Measurements from ENCODE around the gene BFSP1.
A peak's percentile ranks its signal among the peaks of the same experiment; 100 is the strongest.

BFSP1 gene

DNA sequence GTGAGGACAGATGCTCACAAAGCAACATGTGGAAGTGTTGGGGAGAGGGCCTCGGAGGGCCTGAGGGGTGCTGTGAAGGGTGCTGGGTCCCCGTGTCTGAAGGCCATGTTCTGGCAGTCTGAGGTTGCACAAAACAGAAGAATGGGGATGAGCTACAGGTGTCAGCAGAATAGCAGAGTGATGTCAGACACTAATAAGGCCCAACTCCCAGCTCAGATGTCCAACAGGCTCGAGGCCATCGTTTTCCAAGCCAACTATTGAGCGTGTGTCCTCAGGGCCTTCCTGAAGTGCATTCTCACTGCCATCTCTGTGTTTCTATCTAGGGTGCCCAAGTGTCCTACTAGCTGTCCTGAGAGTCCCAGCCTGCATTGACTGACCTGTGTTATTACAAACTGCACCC lies 7.9 kb downstream of the BFSP1 start:
- DNase-seq (ENCODE audit: low read depth in 1 of 2, low spot score in 1 of 2), result no peak

DNA sequence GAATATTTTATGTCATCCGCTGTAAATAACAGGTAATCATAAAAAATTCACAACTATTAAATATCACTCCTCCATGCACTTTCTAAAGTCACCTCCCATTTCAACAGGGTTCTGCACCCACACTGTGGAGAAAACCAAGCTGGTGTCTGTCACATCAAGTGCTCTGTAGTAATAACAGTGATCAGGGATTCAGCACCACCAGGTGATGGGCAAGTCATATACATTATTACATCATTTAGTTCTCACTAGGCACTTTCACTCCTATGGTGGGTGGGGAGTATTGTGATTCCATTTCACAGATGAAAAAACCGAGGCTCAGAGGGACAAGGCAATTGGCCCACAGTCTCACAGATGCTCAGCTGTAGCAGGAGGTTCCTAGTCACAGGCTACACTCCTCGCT lies 8.7 kb downstream of the BFSP1 start:
- no peak for DNase-seq (ENCODE audit: low read depth in 1 of 2, low spot score in 1 of 2)

DNA sequence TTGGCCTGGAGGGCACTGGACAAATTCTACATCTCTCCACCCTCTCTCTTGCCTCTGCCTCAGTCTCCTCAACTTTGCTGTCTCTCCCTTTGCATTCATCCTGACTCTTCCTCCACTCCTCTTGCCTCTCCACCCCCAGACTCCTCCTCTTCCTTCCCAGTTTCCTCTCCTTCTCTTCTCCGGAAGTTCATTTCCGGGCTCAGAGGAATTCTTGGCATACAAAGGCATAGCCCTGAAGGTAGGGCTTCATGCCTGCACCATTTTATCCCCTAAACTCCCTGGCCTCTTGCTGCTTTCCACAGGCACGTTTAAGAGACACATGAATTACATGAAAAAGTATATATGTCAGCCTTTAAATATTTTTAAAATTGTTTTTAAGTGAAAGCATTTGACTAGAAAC lies 10.6 kb downstream of the BFSP1 start:
- no peak for DNase-seq (ENCODE audit: low read depth in 1 of 2, low spot score in 1 of 2)

DNA sequence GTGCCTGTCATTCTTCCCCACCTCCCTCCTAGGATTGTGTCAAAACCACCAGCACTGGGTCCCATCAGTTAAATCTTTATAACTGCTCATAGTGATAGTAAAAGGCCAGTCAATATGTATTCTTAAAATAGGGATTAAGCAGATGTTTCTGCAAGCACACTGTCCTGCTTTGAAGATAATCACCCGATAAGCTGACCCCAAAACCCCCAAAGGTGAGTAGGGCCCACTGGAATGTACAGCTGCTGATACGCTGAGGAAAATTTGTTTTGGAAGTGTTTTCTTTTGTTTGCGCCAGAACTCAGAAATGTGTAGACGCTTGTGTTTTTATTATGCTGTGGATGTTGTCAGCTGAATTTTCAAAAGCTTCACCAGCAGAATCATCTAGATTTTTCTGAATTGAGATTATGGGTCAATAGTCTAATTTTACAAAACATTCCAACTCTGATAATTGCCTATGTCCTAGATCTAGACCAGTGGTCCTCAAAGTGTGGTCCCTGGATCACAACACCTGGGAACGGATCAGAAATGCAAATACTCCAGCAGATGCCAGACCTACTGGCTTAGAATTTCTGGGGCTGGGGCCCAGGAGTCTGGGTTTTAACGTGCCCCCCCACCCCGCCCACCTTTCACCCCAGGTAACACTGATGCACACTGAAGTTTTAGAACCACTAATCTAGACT lies 11.4 kb downstream of the BFSP1 start:
- DNase-seq (ENCODE audit: low read depth in 1 of 2, low spot score in 1 of 2), result no peak

DNA sequence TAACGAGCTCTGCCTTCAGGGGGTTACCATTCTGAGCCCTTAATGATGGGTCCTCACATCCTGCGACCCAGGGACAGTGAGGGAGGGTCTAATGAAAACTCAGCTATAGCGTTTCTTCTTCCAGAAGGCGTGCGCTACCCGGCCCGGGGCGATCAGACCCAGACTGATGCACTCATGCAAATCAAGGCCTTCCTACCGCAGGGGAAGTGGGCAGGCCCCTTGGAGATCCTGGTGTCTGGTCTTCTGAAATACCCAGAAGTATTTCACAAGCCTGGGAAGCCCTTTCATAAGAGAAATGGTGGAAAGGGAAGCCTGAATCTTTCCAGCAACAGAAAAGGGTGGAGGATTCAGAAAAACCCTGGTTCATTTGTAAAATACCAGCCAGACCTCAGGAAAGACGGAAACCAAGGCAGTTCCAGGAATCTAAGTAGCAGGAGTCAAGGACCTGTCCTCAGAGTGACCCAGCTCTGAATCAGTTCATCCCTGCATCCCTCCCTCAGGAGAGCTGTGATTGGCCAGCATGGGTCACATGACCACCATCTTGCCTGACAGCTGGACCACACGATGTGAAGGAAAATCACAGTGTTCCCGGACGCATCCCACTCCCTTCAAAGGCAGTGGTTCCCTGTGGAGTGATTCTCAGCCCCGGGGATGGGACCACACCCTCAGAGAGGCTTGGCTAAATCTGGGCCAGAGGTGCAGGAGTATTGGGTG lies 12.7 kb downstream of the BFSP1 start:
- DNase-seq (ENCODE audit: low read depth in 1 of 2, low spot score in 1 of 2), result no peak

DNA sequence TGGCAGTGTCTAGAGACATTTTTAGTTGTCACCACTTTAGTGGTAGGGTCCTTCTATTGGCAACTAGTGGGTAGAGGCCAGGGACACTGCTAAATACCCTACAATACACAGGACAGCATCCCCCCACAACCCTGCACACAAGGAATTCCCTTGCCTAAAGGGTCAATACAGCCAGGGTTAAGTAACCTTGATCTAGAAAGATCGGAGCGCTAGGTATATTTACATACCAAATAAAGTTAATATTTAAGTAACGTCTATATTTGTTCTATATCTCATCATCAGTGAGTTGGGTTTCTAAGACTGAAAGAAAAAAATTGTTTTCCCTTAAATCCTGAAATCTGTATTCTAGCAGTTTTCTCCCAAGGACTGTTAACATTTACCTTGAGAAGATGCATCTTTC lies 16.1 kb downstream of the BFSP1 start:
- DNase-seq (ENCODE audit: low read depth in 1 of 2, low spot score in 1 of 2), result no peak

DNA sequence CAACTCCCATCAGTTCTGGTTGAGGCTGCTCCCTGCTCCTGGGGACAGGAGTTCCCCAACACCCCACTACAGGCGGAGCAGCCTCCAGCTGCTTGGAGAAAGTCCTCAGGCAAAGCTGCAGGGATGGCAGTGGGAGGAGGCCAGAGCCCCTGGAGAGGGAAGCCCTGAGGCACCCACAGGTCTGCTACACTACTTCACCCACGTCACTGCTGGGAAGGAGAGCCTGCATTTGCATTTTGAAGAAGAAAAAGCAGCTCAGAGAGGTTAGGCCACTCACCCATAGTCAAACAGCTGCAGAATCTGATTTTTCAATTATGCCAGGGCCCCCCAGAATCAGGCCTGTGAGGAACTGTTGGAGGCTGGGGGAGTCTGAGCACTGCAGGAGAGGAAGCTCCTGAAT lies 17.2 kb downstream of the BFSP1 start:
- no peak for DNase-seq (ENCODE audit: low read depth in 1 of 2, low spot score in 1 of 2)

DNA sequence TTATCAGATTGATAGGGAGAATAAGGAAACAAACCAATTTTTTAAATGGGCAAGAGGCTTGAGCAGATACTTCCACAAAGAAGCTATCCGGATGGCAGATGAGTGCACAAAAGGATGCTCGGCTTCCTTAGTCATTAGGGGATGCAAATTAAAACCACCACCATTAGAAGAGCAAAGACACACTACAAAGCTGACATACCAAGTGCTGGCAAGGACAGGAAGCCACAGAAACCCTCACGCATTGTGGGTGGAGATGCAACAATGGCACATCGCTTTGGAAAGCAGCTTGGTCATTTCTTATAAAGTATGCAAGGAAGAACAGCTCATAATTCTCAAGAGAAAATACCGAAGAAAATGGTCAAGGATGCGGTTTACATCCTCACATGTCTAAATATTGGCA lies 19.8 kb downstream of the BFSP1 start:
- DNase-seq (ENCODE audit: low read depth in 1 of 2, low spot score in 1 of 2), result no peak

DNA sequence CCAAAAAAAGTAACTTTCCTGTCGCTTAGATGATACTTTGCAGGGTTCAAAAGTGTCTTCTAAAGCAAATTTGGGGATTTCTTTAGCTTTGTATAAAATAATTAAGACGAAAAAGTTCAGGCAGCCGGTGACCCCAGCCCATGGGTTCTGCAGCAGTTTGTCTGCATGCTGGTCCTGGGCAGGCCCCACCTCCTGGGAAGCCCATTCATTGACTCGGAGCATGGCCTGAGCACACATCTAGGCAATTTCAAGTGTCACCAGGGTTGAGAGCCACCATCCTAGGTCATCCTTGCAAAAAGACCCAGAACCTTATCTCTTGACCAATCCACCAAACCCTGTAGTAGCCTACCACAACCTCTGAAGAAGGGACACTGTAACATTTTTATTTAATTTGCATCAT lies 20.6 kb downstream of the BFSP1 start:
- no peak for DNase-seq (ENCODE audit: low read depth in 1 of 2, low spot score in 1 of 2)

DNA sequence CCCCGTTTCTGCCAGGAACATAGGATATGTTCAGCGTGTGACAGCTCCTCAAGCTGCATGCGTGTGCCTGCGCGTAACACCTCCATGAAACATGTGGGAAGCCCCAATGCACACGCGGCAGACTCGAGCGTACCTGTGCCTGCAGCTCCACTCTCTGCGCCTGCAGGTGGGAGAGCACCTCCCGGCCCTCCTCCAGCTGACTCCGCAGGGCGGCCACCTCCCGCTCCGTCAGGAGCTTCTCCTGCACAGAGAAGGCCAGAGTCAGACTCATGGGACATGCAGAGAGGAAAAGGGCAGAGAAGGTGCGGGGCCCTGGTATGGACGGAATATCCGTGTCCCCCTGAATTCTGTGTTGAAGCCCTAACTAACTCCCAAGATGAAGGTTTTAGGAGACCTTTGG lies 22.4 kb downstream of the BFSP1 start:
- no peak for DNase-seq (ENCODE audit: low read depth in 1 of 2, low spot score in 1 of 2)

DNA sequence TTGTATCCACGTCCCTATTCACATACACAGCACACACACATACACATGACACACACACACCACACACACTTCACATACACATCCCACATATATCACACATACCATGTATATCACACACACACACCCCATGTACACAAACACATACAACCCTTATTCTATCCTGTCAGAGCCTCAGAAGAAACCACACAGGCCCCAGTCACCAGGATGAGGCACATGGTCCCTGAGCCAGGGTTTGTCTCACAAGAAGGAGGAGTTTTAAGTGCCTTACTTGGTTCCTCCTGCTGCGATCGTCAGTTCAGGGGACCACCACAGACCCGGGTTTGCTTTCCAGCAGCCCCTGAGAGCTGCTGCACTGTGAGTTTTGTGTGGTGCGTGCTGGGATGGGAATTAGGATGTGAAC lies 23.6 kb downstream of the BFSP1 start:
- DNase-seq (ENCODE audit: low read depth in 1 of 2, low spot score in 1 of 2), result no peak

DNA sequence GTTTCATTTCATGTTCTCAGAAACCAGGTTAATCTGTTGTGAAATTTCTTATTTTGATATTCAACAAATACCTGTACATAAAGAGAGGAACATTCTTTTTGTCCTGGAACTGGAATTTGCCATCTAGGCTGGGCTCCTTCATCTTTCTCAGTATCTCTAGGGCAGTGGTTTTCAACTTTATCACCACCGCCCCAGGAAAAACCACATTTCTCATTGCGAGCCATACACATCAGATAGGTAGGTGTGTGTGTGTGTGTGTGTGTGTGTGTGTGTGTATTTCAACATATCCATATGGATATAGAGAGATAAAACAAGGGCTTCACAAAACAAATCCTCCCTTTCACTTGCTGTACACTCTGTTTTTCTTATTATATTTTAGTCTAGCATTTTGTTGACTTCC lies 24.1 kb downstream of the BFSP1 start:
- no peak for DNase-seq (ENCODE audit: low read depth in 1 of 2, low spot score in 1 of 2)

DNA sequence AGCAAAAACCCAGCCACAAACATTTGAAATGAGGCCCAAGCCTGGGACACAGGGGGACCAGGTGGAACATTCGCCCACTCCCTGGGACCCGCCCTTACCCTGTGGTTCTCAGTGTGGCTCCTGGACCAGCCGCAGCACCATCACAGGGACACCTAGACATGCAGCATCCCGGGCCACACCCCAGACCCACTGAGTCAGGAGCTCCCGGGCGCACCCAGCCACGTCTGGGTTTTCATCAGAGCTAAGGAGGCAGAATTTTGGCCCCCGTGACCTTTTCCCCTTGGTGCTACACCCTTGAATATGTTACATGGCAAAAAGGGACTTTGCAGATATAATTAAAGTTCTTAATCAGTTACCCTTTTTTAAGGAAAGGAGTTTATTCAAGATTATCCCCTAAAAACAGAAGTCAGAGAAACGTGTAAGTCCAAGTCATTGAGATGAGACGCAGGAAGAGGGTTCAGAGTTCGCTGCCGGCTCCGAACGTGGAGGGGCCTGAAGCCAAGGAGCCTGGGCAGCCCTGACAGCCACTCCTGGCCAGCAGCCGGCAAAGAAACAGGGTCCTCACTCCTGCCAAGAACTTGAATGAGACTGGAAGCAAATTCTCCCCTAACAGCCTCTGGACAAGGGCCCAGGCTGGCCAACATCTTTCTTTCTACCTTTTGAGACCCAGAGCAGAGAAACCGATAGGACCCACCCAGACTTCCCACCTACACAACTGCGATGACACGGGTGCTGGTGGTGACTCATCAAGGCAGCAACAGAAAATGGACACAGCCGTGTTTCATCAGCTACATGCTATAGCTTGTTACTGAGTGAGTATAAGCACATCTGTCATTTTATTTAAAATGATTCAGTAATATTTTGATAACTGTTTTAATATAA lies 25.3 kb downstream of the BFSP1 start:
- peak in 1 of 2 donors; percentile 25 for DNase-seq (ENCODE audit: low read depth in 1 of 2, low spot score in 1 of 2)

DNA sequence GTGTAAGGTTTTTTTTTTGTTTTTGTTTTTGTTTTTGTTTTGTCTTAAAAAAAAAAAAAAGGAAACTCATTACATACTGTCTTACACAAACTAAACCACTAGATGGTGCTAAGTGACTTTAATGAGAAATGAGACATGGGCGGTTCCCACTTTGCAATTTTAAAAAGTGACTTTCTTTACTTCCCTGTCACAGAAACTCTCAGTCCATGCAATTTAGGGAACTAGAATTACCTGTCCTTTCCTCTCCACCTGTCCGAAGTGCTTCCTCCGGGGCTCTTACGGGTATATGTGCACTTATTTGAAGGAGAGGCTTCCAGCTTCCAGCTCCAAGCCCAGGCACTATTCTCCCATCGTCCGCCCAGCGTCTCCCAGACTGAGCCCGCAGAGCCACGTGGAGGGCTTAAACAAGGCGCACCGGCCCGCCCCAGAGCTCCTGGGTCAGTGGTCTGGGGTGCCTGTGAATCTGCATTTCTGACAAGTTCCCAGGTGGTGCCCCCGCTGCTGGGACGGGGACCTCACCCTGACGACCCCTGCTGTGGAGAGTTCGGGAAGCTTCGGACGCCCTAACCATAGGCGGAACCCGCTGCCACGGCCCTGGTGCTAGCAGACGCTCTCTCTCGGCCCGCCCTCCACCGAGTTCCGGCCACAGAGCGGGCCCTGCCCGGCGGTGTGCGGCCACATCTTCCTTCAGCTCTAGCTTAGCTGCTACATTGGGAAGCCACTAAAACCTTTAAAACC lies 26.1 kb downstream of the BFSP1 start:
- peak; percentile 6 to 17 for DNase-seq (ENCODE audit: low read depth in 1 of 2, low spot score in 1 of 2)

DNA sequence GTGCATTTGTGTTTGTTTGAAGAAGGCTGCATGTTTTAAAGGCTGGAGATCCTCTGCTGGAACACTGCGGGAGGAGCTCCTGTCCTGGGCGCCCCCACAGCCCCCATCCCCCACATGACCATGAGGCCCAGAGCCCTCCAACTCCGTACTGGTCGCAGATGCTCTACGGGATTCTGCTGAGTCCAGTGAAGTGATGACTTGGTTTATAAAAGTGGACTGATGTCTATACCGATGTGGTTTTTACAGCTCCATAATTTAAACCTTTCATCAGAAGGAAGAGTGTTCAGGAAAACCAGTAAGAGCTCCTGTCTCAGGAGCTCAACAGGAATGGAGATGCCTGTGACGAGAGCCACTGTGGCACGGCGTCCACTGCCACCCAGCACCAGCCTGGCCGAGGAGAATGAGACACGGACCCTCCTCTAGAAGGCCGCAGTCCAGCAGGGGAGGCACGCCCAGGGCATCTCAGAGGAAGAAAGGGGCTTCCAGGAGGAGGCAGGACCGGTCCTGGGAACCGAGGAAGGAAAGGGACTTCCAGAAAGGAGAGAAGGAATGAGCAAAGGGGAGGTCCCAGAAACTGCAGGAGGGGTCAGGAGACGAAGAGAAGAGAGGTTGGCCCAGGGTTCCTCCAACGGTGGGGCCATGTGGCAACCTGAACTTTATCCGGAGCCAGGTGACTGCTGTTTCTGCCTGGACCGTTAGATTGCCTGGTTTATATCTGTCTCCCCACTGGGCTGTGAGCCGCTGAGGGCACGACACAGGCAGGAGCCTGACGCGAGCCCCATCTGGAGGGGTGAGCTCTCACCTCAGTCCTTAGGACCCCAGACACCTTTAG lies 26.9 kb downstream of the BFSP1 start:
- DNase-seq (ENCODE audit: low read depth in 1 of 2, low spot score in 1 of 2), result no peak

DNA sequence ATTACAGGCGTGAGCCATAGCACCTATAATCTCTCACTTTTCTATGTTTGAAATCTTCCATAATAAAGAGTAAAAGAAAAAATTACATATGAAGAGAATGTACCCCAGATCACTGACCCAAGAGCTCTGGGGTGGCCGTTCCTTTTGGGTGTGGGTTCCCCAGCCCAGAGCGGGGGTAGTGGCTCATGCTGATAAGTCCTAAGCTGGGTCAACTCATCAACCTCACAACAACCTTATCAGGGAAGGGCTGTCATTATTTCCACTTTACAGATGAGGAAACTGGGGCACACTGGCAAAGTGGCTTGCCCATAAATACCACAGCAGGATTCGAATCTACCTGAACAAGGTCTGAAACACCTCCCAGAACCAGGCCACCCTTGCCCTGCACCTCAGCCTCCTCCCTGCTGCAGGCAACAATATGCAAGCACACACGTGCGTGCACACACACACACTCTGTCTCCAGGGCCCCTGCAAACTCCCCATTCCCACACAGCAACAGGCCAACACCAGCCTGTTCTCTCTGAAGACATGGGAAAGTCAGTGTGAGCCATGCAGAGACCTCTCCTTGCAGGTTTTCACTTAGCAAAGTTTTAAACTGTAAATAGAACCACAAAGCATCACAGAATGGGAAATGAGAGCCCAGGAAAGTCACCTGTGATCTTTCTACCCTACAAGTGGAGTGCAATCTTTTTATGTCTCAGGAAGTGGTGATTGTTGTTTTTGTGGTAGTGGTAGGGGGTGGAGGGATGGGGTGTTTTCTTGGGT lies 27.7 kb downstream of the BFSP1 start:
- DNase-seq (ENCODE audit: low read depth in 1 of 2, low spot score in 1 of 2), result no peak

DNA sequence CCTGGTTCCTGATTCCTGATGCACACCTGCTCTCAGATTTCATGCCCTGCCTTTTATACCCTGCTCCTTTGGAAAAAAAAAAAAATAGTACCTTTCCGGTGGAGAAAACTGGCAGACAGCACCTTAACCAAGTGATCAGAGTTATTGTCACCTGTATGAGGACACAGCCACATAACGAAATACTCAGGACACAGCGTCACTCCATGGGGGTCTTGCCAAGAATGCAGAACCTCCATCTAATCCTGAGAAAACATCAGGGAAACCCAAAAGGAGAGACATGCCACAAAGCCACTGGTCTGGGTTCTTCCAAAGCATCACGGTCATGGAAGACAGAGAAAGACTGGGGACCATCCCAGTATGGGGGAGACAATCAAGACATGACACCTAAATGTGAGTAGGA lies 29.1 kb downstream of the BFSP1 start:
- DNase-seq (ENCODE audit: low read depth in 1 of 2, low spot score in 1 of 2), result no peak

DNA sequence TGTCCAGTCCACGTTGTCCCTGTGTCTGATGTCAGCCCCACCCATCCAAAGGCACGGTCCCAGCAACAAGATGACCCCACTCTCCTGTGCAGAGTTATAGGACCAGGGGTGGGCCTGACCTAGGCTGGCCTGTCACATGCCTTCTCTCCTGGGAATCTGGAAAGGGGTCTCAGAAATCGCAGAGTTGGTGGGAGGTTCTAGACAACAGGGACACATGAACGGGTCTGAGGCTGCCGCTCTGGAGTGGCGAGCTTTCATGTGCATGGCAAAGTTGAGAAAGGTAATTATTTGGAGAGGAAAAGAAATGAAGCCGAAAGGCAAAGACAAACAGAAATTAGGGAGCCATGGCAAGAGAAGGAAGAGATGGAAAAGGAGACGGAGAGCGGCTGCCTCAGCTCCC lies 29.5 kb downstream of the BFSP1 start:
- DNase-seq (ENCODE audit: low read depth in 1 of 2, low spot score in 1 of 2), result no peak

DNA sequence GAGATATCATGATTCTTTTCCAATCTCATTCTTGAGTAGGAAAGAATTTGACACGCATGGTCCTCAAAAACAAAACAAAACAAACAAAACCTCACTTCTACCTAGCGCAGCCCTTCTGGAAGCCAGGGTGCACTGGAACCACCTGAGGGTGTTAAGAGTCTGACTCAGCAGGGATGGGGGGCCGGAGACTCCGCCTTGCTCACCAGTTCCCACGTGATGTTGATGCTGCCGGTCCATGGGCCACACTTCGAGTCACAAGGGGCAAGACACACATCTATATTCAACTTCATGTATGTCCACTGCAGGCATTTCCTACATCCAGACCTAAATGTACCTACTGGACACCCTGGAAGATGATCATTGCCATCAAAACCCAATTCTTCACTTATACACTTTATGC lies 30.4 kb downstream of the BFSP1 start:
- no peak for DNase-seq (ENCODE audit: low read depth in 1 of 2, low spot score in 1 of 2)

DNA sequence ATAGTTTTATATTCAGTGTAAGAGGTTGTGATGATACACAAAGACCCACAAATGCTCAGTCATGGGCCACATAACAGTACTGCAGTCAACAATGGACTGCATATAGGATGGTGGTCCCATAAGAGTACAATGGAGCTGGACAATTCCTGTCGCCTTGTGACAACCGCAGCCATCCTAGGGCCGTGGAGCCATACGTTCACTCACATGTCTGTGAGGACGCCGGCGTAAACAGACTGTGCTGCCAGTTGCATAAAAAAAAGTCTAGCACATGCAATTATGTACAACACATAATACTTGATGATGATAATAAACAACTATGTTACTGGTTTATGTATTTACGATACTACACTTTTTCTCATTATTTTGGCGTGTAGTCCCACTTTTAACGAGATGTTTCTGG lies 30.9 kb downstream of the BFSP1 start:
- DNase-seq (ENCODE audit: low read depth in 1 of 2, low spot score in 1 of 2), result no peak

Data from stimulated activated CD4-positive, alpha-beta T cell treated with anti-CD3 and anti-CD28 coated beads, Interleukin-15, amount 100 ng/mL, for 1 hour (primary cell).